Loucy (cell line): ENCODE data around the gene RNF141.

Experiments
- EZH2phosphoT487 ChIP-seq: fragments of 200-600 bp; IDR thresholded peaks from 2 replicates; pipeline ENCODE4 v1.6.1; 2018; ENCODE audit warnings: antibody characterized with exemption, mild to moderate bottlenecking, moderate library complexity, borderline replicate concordance
- TF ChIP-seq, protein P1 (sequence below): fragments of 200-600 bp; sonication (generic); conservative IDR thresholded peaks from 2 replicates; pipeline ENCODE4 v1.5.1; 2014; ENCODE audit warnings: mild to moderate bottlenecking, antibody characterized with exemption, low read length

DNA sequence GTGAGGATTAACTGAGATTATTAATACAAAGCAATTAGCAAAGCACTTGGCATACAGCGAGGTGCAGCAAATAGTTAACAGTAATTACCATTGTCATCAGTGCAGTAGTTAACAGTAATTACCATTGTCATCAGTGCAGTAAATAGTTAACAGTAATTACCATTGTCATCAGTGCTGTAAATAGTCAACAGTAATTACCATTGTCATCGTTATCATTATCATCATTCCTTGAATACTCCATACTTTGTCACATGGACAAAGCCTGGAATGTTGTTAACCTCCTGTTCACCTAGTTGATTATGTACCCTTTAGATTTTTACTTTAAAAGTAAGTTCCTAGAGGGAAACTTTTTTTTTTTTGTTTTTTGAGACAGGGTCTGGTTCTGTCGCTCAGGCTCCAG is 47.0 kb upstream of the RNF141 start:
- TF ChIP-seq, protein P1, sequence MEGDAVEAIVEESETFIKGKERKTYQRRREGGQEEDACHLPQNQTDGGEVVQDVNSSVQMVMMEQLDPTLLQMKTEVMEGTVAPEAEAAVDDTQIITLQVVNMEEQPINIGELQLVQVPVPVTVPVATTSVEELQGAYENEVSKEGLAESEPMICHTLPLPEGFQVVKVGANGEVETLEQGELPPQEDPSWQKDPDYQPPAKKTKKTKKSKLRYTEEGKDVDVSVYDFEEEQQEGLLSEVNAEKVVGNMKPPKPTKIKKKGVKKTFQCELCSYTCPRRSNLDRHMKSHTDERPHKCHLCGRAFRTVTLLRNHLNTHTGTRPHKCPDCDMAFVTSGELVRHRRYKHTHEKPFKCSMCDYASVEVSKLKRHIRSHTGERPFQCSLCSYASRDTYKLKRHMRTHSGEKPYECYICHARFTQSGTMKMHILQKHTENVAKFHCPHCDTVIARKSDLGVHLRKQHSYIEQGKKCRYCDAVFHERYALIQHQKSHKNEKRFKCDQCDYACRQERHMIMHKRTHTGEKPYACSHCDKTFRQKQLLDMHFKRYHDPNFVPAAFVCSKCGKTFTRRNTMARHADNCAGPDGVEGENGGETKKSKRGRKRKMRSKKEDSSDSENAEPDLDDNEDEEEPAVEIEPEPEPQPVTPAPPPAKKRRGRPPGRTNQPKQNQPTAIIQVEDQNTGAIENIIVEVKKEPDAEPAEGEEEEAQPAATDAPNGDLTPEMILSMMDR: no peak
- no peak for TF ChIP-seq EZH2phosphoT487
